ENCODE results near the gene TATDN2.

GRCh38 chr3:10198761-10199649, 49.3 kb upstream of the TATDN2 start:
- no peak for TF ChIP-seq EZH2phosphoT487 (IDR thresholded peaks at IDR 0.05; ENCODE audit: insufficient read depth, low read depth)
- no peak for TF ChIP-seq EZH2 (IDR thresholded peaks at IDR 0.05; ENCODE audit: insufficient read depth, poor library complexity, severe bottlenecking)

All from GM23248 (cell line).